HepG2 (cell line): ENCODE results near the gene PEBP1. TPM values are rescaled to one million over a fixed set of nuclear protein-coding genes. Genes with fewer than 3 reads are reported as not detected.

Experiments
- CHD4 ChIP-seq: fragments of 200-600 bp; sonication (generic); IDR thresholded peaks from 2 replicates; pipeline ENCODE4 v1.7.0; 2017; ENCODE audit warnings: mild to moderate bottlenecking, low read length, borderline replicate concordance
- E2F5 ChIP-seq: sonication (generic); formaldehyde crosslinking; conservative IDR thresholded peaks from 2 replicates; pipeline ENCODE4 v1.4.0; 2020; ENCODE audit warnings: missing genetic modification reagents
- ETV5 ChIP-seq: IDR thresholded peaks from 2 replicates; pipeline ENCODE4 v1.6.1; 2018; ENCODE audit warnings: missing biosample characterization, missing genetic modification reagents, inconsistent platforms, borderline replicate concordance
- FOXJ3 ChIP-seq: sonication (generic); formaldehyde crosslinking; IDR thresholded peaks from 2 replicates; pipeline ENCODE4 v1.4.0; 2020; ENCODE audit warnings: missing genetic modification reagents, mild to moderate bottlenecking, borderline replicate concordance
- HDAC1 ChIP-seq: sonication (generic); formaldehyde crosslinking; IDR thresholded peaks from 2 replicates; pipeline ENCODE4 v1.5.1; 2020; ENCODE audit warnings: mild to moderate bottlenecking, missing genetic modification reagents
- PAXIP1 ChIP-seq: sonication (generic); formaldehyde crosslinking; conservative IDR thresholded peaks from 2 replicates; pipeline ENCODE4 v1.4.0; 2020; ENCODE audit warnings: mild to moderate bottlenecking, missing genetic modification reagents, moderate library complexity
- RBFOX2 ChIP-seq: fragments of 200-400 bp; formaldehyde crosslinking; IDR thresholded peaks from 2 replicates; pipeline ENCODE4 v1.6.1; 2017; ENCODE audit warnings: low read depth, mild to moderate bottlenecking, low read length
- RCOR2 ChIP-seq: IDR thresholded peaks from 2 replicates; pipeline ENCODE4 v1.6.1; 2016; ENCODE audit warnings: missing biosample characterization, missing genetic modification reagents
- SMAD1 ChIP-seq: sonication (generic); formaldehyde crosslinking; IDR thresholded peaks from 2 replicates; pipeline ENCODE4 v1.4.0; 2020; ENCODE audit warnings: missing genetic modification reagents, low read depth, mild to moderate bottlenecking, borderline replicate concordance
- TFDP1 ChIP-seq: IDR thresholded peaks from 2 replicates; pipeline ENCODE4 v1.6.1; 2016; ENCODE audit warnings: missing compliant biosample characterization, missing genetic modification reagents, borderline replicate concordance
- TSC22D2 ChIP-seq: sonication (generic); formaldehyde crosslinking; IDR thresholded peaks from 2 replicates; pipeline ENCODE4 v1.5.1; 2020; ENCODE audit warnings: missing genetic modification reagents, mild to moderate bottlenecking, borderline replicate concordance
- ZBTB7B ChIP-seq: sonication (generic); formaldehyde crosslinking; IDR thresholded peaks from 2 replicates; pipeline ENCODE4 v1.4.0; 2020; ENCODE audit warnings: missing genetic modification reagents
- ZNF552 ChIP-seq: sonication (generic); formaldehyde crosslinking; IDR thresholded peaks from 2 replicates; pipeline ENCODE4 v1.9.0; 2022; ENCODE audit warnings: missing genetic modification reagents, mild to moderate bottlenecking, borderline replicate concordance
- polyA plus RNA-seq, 8 experiments: library from polyadenylated mRNA; depleted of rRNA in 3 of 8; stranded (reverse) in 7 of 8; unstranded in 1 of 8; fragments of >200 nt; fragmentation: Illumina TruSeq in 4 of 8; extraction: Trizol in 4 of 8; gene quantifications; 2 replicates each; pipeline versions ENCODE4 v1.2.1 to v1.2.3, GENCODE V29; 2011 to 2016; ENCODE audit warnings: low read depth in 4 of 8, missing spikeins in 1 of 8, mixed read lengths in 1 of 8; ENCODE audit not compliant: insufficient read depth in 1 of 8
- total RNA-seq, 5 experiments: library from RNA; depleted of rRNA; stranded (reverse); fragments of >200 nt; fragmentation: Illumina TruSeq; extraction: Trizol; gene quantifications; 2 replicates each; pipeline ENCODE4 v1.2.3, GENCODE V29; 2016; ENCODE audit warnings: low read depth in 1 of 5
- TF ChIP-seq, protein P1 (sequence below): sonication (generic); formaldehyde crosslinking; IDR thresholded peaks from 2 replicates; pipeline ENCODE4 v1.4.0; 2020; ENCODE audit warnings: missing genetic modification reagents
- TF ChIP-seq, protein P2 (sequence below): sonication (generic); formaldehyde crosslinking; IDR thresholded peaks from 2 replicates; pipeline ENCODE4 v1.5.0; 2020; ENCODE audit warnings: missing genetic modification reagents
- TF ChIP-seq, protein P3 (sequence below): sonication (generic); formaldehyde crosslinking; IDR thresholded peaks from 2 replicates; pipeline ENCODE4 v1.4.0; 2020; ENCODE audit warnings: mild to moderate bottlenecking, missing genetic modification reagents

Gene PEBP1
- total and polyA plus RNA-seq, 2 of the 13 experiments (the other 11 are each of a cell fraction or from before 2014, with no cell fraction given), result 538 to 1,505 TPM

- TF ChIP-seq HDAC1 (CRISPR knock-in tag) (peak; percentile 95), FOXJ3 (CRISPR knock-in tag) (peak; percentile 71; the same call in 1 of the 2 replicates), PAXIP1 (peak; percentile 67), RBFOX2 (peak; percentile 100), TFDP1 (CRISPR knock-in tag) (peak; percentile 90), ETV5 (CRISPR knock-in tag) (no peak), CHD4 (no peak), E2F5 (CRISPR knock-in tag) (peak; percentile 28; the same call in 1 of the 2 replicates), ZBTB7B (CRISPR knock-in tag) (peak; percentile 59; the same call in 1 of the 2 replicates), RCOR2 (CRISPR knock-in tag) (no peak), TSC22D2 (CRISPR knock-in tag) (peak; percentile 80), SMAD1 (CRISPR knock-in tag) (peak; percentile 50; the same call in 1 of the 2 replicates), ZNF552 (CRISPR knock-in tag) (peak; percentile 91)
- TF ChIP-seq, protein P1, sequence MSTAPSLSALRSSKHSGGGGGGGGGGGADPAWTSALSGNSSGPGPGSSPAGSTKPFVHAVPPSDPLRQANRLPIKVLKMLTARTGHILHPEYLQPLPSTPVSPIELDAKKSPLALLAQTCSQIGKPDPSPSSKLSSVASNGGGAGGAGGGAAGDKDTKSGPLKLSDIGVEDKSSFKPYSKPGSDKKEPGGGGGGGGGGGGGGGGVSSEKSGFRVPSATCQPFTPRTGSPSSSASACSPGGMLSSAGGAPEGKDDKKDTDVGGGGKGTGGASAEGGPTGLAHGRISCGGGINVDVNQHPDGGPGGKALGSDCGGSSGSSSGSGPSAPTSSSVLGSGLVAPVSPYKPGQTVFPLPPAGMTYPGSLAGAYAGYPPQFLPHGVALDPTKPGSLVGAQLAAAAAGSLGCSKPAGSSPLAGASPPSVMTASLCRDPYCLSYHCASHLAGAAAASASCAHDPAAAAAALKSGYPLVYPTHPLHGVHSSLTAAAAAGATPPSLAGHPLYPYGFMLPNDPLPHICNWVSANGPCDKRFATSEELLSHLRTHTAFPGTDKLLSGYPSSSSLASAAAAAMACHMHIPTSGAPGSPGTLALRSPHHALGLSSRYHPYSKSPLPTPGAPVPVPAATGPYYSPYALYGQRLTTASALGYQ (CRISPR knock-in tag), result peak; percentile 65
- TF ChIP-seq, protein P2, sequence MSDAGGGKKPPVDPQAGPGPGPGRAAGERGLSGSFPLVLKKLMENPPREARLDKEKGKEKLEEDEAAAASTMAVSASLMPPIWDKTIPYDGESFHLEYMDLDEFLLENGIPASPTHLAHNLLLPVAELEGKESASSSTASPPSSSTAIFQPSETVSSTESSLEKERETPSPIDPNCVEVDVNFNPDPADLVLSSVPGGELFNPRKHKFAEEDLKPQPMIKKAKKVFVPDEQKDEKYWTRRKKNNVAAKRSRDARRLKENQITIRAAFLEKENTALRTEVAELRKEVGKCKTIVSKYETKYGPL (CRISPR knock-in tag), result peak; percentile 77; the same call in 1 of the 2 replicates
- TF ChIP-seq, protein P3, sequence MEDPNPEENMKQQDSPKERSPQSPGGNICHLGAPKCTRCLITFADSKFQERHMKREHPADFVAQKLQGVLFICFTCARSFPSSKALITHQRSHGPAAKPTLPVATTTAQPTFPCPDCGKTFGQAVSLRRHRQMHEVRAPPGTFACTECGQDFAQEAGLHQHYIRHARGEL (CRISPR knock-in tag), result no peak; the same call in 1 of the 2 replicates
These were observed at the start of gene PEBP1 (continued) for GRCh38 chr12:118135788-118136558.
